Mesodermal cell (in vitro differentiated cells): ENCODE results near the gene CEACAM19.

Experiments used
- H3K27ac ChIP-seq: 2 replicates; pipeline ENCODE4 v1.7.0; 2013; ENCODE audit warnings: mild to moderate bottlenecking, low read depth, low read length, moderate library complexity; ENCODE audit not compliant: severe bottlenecking
- H3K36me3 ChIP-seq: 2 replicates; pipeline ENCODE4 v1.7.1; 2013; ENCODE audit warnings: mild to moderate bottlenecking, low read length, moderate library complexity; ENCODE audit not compliant: control insufficient read depth, insufficient read depth
- H3K4me1 ChIP-seq: one replicate; pipeline ENCODE4 v1.7.1; 2013; ENCODE audit warnings: mild to moderate bottlenecking, low read length; ENCODE audit not compliant: insufficient read depth, control insufficient read depth, poor library complexity, severe bottlenecking
- H3K4me3 ChIP-seq: 2 replicates; pipeline ENCODE4 v1.7.0; 2013; ENCODE audit warnings: low read length, control low read depth, mild to moderate bottlenecking; ENCODE audit not compliant: insufficient read depth, poor library complexity, severe bottlenecking; ENCODE audit errors: extremely low read depth
- H3K9me3 ChIP-seq: 2 replicates; pipeline ENCODE4 v1.7.1; 2013; ENCODE audit warnings: mild to moderate bottlenecking, low read length, moderate library complexity; ENCODE audit not compliant: control insufficient read depth
- WGBS, 2 experiments: methylation state at CpG; one replicate each; pipeline ENCODE4 v1.1.5; 2013; ENCODE audit warnings: missing lambda C conversion rate in 2 of 2; ENCODE audit not compliant: insufficient coverage in 2 of 2; 5-methylcytosine and 5-hydroxymethylcytosine counted together

The CEACAM19 gene

DNA sequence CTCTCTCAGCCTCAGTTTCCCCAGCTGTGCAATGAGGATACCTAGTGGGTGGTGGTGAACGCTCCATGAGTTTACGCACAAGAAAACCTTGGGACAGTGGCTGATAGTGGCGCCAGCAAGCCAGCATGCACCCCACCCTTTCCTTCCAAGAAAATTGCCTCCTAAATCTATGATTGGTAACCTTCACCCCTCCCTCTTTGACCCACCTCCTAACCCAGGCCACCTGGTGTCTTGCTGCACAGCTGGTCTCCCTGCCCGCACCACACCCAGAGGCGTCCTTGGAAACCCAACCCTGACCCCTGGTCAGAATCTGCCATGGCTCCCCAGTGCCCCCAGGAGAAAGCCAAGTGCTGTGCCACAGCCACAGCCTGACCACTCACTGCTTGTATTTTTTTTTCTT is 54.4 kb downstream of the CEACAM19 start:
- no peak overlapping the region for H3K27ac ChIP-seq
- H3K4me3 ChIP-seq, result no peak overlapping the region
- peaks cover 9% of the 10 kb centered on the region for H3K4me1 ChIP-seq
- H3K9me3 ChIP-seq, result no peaks in the 10 kb centered on the region
- no peaks in the 10 kb centered on the region for H3K36me3 ChIP-seq
- 96 to 97% methylated on average over 4 to 5 of the region's 5 CpGs for WGBS, 2 experiments

DNA sequence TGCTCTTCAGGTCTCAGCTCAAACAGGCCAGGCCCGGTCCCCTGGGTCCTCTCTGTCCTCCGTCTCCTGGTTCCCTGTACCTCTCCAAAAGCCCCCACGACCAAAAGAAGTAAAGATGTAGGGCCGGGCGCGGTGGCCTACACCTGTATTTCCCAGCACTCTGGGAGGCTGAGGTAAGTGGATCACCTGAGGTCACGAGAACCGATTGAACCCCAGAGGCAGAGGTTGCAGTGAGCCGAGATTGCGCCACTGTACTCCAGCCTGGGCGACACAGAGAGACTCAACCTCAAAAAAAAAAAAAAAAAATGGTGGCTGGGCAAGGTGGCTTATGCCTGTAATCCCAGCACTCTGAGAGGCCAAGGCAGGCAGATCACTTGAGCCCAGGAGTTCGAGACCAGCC is 55.2 kb downstream of the CEACAM19 start:
- 94 to 95% methylated on average over 9 to 11 of the region's 12 CpGs for WGBS, 2 experiments
- Histone ChIP-seq H3K4me1 (peaks cover 9% of the 10 kb centered on the region), H3K27ac (no peak overlapping the region), H3K36me3 (no peaks in the 10 kb centered on the region), H3K9me3 (no peaks in the 10 kb centered on the region), H3K4me3 (no peak overlapping the region)

DNA sequence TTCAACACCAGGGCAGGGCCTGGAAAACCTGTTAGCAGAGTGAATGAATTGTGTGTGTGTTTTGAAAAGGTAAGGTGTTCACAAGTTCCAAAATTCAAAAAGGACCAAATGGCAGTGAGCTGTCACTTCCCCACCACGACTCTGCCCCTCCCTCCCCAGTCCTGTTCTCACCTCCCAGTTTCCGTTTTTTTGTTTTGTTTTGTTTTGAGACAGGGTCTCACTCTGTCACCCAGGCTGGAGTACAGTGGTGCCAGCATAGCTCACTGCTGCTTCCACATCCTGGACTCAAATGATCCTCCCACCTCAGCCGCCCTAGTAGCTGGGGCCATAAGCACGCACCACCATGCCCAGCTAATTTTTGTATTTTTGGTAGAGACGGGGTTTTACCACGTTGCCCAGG is 56.9 kb downstream of the CEACAM19 start:
- Histone ChIP-seq H3K36me3 (no peaks in the 10 kb centered on the region), H3K4me3 (no peak overlapping the region), H3K9me3 (no peaks in the 10 kb centered on the region), H3K27ac (no peak overlapping the region), H3K4me1 (no peaks in the 10 kb centered on the region)
- 73 to 80% methylated on average over 5 of the region's 6 CpGs for WGBS, 2 experiments

DNA sequence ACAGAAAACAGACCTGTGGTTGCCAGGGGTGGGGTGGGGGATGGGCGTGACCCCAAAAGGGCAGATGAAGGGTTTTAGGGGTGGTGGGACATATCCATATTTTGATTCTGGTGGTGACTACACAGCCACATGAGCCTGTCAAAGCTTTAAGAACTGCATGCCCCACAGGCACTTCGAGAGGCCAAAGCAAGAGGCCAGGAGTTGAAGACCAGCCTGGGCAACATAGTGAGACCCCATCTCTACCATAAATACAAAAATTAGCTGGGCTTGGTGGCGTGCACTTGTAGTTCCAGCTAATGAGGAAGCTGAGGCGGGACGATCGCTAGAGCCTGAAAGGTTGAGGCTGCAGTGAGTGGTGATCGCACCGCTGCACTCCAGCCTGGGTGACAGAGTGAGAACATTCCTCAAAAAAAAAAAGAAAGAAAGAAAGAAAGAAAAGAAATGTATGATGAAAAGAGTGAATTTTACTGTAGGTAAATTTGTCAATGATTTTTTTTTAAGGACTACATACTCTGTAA is 58.3 kb downstream of the CEACAM19 start:
- H3K9me3 ChIP-seq, result no peaks in the 10 kb centered on the region
- H3K36me3 ChIP-seq, result no peaks in the 10 kb centered on the region
- no peak overlapping the region for H3K4me3 ChIP-seq
- H3K27ac ChIP-seq, result no peak overlapping the region
- WGBS, 2 experiments, result 91 to 94% methylated on average over 7 of the region's 8 CpGs
- H3K4me1 ChIP-seq, result no peaks in the 10 kb centered on the region

DNA sequence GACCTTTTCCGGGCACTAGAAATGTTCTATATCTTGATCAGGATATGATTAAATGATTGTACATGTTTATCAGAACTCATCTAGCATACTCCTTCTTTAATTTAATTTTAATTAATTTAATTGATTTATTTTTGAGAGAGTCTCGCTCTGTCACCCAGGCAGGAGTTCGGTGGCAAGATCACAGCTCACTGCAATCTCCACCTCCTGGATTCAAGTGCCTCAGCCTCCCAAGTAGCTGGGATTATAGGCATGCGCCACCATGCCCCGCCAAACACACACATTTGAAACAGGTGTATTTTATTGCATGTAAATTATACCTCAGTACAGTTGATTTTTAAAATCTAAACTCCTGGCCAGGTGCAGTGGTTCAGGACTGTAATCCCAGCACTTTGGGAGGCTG is 59.8 kb downstream of the CEACAM19 start:
- no peak overlapping the region for H3K27ac ChIP-seq
- no peaks in the 10 kb centered on the region for H3K36me3 ChIP-seq
- no peaks in the 10 kb centered on the region for H3K4me1 ChIP-seq
- H3K9me3 ChIP-seq, result no peaks in the 10 kb centered on the region
- no peak overlapping the region for H3K4me3 ChIP-seq
- WGBS, 2 experiments, result 80% methylated on average over 1 of the region's 5 CpGs; no CpG with 5 or more reads in 1 of the 2 experiments

DNA sequence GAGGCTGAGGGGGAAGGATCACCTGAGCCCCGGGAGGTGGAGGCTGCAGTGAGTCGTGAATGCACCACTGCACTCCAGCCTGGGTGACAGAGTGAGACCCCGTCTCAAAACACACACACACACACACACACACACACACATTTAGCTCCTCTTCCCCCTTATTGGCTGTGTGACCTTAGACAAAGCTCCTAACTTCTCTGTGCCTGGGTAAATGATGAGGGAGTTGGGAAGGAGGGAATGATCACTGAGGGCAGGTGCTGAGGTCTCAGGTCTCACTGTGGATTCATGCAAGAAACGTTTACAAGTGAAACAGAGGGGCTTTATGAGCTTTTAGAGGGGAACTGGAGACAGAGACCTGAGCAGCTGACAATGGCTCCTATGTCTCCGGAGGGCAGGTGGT is 60.3 kb downstream of the CEACAM19 start:
- H3K9me3 ChIP-seq, result no peaks in the 10 kb centered on the region
- H3K4me1 ChIP-seq, result no peaks in the 10 kb centered on the region
- no peaks in the 10 kb centered on the region for H3K36me3 ChIP-seq
- no peak overlapping the region for H3K4me3 ChIP-seq
- H3K27ac ChIP-seq, result no peak overlapping the region
- WGBS, 2 experiments, result 55 to 56% methylated on average over 2 of the region's 5 CpGs

DNA sequence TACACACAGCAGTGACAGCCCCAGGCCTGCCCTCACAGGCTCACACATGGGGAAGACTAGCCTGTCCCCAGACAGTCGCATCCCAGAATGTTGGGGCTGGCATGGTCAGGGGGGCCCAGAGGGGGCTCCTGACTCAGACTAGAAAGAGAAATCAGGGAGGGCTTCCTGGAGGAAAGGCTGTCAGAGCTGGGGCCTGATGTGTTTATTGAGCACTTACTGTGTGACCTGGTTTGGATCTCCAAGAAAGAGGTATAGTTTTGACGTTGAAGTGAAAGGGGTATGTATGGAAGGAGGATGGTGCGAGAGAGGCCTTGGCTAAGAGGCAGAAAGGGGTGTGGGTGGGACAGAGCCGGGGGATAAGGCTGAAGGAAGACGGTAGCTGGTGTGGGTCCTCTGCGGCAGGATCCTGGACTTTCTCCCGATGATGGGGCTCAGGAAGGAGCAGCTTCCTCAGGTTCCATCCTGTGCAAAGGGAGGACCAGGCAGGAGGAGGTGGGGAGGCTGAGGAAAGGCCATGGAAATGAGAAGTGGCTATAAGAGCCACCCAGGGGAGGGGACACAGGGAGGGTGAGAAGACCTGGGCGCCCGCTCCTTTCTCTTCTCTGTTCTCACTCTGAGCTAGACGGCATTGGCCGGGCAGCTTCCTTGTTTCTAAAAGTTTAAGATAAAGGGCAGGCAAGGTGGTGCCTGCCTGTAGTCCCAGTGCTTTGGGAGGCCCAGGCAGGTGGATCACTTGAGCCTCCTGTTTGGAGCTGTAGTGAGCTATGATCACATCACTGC is 61.1 kb downstream of the CEACAM19 start:
- Histone ChIP-seq H3K27ac (no peak overlapping the region), H3K4me3 (no peak overlapping the region), H3K9me3 (no peaks in the 10 kb centered on the region), H3K4me1 (no peaks in the 10 kb centered on the region), H3K36me3 (no peaks in the 10 kb centered on the region)
- 81 to 83% methylated on average over 7 to 9 of the region's 11 CpGs for WGBS, 2 experiments
